Hepatocyte (in vitro differentiated cells): ENCODE data around the gene TTLL10. TPM values are rescaled to one million over a fixed set of nuclear protein-coding genes. Genes with fewer than 3 reads are reported as not detected.
"Not testable (repeated sequence)": the region's sequence is repeated elsewhere in the genome, so short reads cannot be mapped to it uniquely, and the experiment has no call there.

Source experiments
- DNase-seq: peaks from one replicate; pipeline ENCODE4 v3.0.0-alpha.2; 2016; ENCODE audit warnings: low spot score
- H2AFZ ChIP-seq: fragments of 200-600 bp; sonication (generic); 2 replicates; pipeline ENCODE4 v1.6.0; 2016; ENCODE audit warnings: antibody characterized with exemption, mild to moderate bottlenecking
- H3K27ac ChIP-seq: fragments of 200-600 bp; sonication (generic); 2 replicates; pipeline ENCODE4 v1.5.1; 2016; ENCODE audit warnings: mild to moderate bottlenecking
- H3K27me3 ChIP-seq: fragments of 200-600 bp; sonication (generic); 2 replicates; pipeline ENCODE4 v1.6.1; 2016
- H3K36me3 ChIP-seq: fragments of 200-600 bp; sonication (generic); replicated peaks from 2 replicates; pipeline ENCODE4 v1.5.1; 2016; ENCODE audit warnings: low read depth; ENCODE audit not compliant: insufficient read depth
- H3K4me1 ChIP-seq: fragments of 200-600 bp; sonication (generic); 2 replicates; pipeline ENCODE4 v1.5.1; 2016; ENCODE audit warnings: mild to moderate bottlenecking, moderate library complexity; ENCODE audit not compliant: insufficient read depth
- H3K4me2 ChIP-seq: fragments of 200-600 bp; sonication (generic); 2 replicates; pipeline ENCODE4 v1.6.0; 2016
- H3K4me3 ChIP-seq: fragments of 200-600 bp; sonication (generic); 2 replicates; pipeline ENCODE4 v1.5.1; 2016; ENCODE audit warnings: mild to moderate bottlenecking
- H3K79me2 ChIP-seq: fragments of 200-600 bp; sonication (generic); 2 replicates; pipeline ENCODE4 v1.6.0; 2017; ENCODE audit warnings: mild to moderate bottlenecking
- H3K9me2 ChIP-seq: fragments of 200-600 bp; sonication (generic); replicated peaks from 2 replicates; pipeline ENCODE4 v1.6.0; 2017; ENCODE audit warnings: mild to moderate bottlenecking; ENCODE audit not compliant: insufficient read depth
- H3K9me3 ChIP-seq: fragments of 200-600 bp; sonication (generic); 2 replicates; pipeline ENCODE4 v1.5.1; 2016; ENCODE audit warnings: low read depth, mild to moderate bottlenecking
- H4K20me1 ChIP-seq: fragments of 200-600 bp; sonication (generic); 2 replicates; pipeline ENCODE4 v1.6.0; 2016; ENCODE audit warnings: mild to moderate bottlenecking; ENCODE audit not compliant: insufficient read depth, poor library complexity, severe bottlenecking
- EZH2 ChIP-seq: fragments of 200-600 bp; sonication (generic); IDR thresholded peaks from 2 replicates; pipeline ENCODE4 v1.6.1; 2016; ENCODE audit warnings: antibody characterized with exemption, mild to moderate bottlenecking, borderline replicate concordance
- EZH2phosphoT487 ChIP-seq: fragments of 200-600 bp; sonication (generic); IDR thresholded peaks from one replicate; pipeline ENCODE4 v1.6.1; 2018; ENCODE audit warnings: antibody characterized with exemption, mild to moderate bottlenecking, low read depth, moderate library complexity; ENCODE audit not compliant: unreplicated experiment, severe bottlenecking
- WGBS: methylation state at CpG from one replicate; pipeline ENCODE4 v1.1.6; 2016; ENCODE audit warnings: low lambda C conversion rate; ENCODE audit errors: missing lambda C conversion rate; 5-methylcytosine and 5-hydroxymethylcytosine counted together
- polyA plus RNA-seq: library from polyadenylated mRNA; unstranded; fragments of >200 nt; fragmentation: Nextera tagmentation; extraction: Ambion mirVana; gene quantifications from 2 replicates; pipeline ENCODE4 v1.2.1, GENCODE V29; 2016
- total RNA-seq: library from RNA; depleted of rRNA; stranded (reverse); fragments of >200 nt; gene quantifications from 2 replicates; pipeline ENCODE4 v1.2.3, GENCODE V29; 2014
- TF ChIP-seq, protein P1 (sequence below): fragments of 200-600 bp; sonication (generic); IDR thresholded peaks from 2 replicates; pipeline ENCODE4 v1.5.1; 2016; ENCODE audit warnings: antibody characterized with exemption, mild to moderate bottlenecking; ENCODE audit not compliant: poor library complexity

Gene TTLL10
- total and polyA plus RNA-seq, 2 experiments from 2014 or later, result 0.69 TPM; not detected in 1

GRCh38 chr1:1150100-1150499 lies 23.6 kb upstream of the TTLL10 start:
- peak; percentile 73 for DNase-seq
- Histone ChIP-seq H2AFZ (no peak overlapping the region), H3K79me2 (no peaks in the 10 kb centered on the region), H3K27me3 (no peaks in the 10 kb centered on the region), H3K4me3 (no peak overlapping the region), H3K4me1 (peaks cover 8% of the 10 kb centered on the region), H3K27ac (peak overlapping the region; percentile 37), H4K20me1 (no peaks in the 10 kb centered on the region), H3K4me2 (no peak overlapping the region), H3K36me3 (no peaks in the 10 kb centered on the region), H3K9me2 (no peaks in the 10 kb centered on the region), H3K9me3 (no peaks in the 10 kb centered on the region)
- TF ChIP-seq EZH2, result no peak
- no peak for TF ChIP-seq EZH2phosphoT487
- 71% methylated on average over 11 of the region's 12 CpGs for WGBS

DNA sequence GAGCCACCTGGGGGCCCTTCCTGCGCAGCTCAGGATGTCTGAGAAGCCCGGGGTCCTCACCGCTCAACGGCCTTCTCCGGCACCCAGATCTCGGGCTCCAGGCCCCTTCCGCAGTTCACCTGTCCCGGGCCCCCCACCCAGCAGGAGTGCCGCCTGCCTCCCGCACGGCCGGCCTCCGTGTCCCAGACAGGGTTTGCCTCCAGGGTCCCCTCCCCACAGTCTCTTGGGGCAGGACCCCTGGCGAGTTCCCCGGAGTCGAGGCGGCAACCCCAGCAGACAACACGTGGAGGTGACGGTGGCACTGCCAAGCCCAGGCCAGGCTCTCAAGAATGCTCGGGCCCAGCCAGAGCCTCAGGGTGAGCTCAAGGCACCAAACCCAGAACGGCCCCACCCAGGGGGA lies 22.4 kb upstream of the TTLL10 start:
- H2AFZ ChIP-seq, result no peak overlapping the region
- TF ChIP-seq EZH2phosphoT487 (no peak), EZH2 (no peak)
- TF ChIP-seq, protein P1, sequence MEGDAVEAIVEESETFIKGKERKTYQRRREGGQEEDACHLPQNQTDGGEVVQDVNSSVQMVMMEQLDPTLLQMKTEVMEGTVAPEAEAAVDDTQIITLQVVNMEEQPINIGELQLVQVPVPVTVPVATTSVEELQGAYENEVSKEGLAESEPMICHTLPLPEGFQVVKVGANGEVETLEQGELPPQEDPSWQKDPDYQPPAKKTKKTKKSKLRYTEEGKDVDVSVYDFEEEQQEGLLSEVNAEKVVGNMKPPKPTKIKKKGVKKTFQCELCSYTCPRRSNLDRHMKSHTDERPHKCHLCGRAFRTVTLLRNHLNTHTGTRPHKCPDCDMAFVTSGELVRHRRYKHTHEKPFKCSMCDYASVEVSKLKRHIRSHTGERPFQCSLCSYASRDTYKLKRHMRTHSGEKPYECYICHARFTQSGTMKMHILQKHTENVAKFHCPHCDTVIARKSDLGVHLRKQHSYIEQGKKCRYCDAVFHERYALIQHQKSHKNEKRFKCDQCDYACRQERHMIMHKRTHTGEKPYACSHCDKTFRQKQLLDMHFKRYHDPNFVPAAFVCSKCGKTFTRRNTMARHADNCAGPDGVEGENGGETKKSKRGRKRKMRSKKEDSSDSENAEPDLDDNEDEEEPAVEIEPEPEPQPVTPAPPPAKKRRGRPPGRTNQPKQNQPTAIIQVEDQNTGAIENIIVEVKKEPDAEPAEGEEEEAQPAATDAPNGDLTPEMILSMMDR, result no peak

GRCh38 chr1:1152431-1152830 lies 21.2 kb upstream of the TTLL10 start:
- DNase-seq, H3K9me3 ChIP-seq, H3K27ac ChIP-seq, H3K4me1 ChIP-seq, H2AFZ ChIP-seq, H3K27me3 ChIP-seq, H4K20me1 ChIP-seq, H3K9me2 ChIP-seq, H3K36me3 ChIP-seq, H3K79me2 ChIP-seq, H3K4me2 ChIP-seq, H3K4me3 ChIP-seq: not testable (repeated sequence)
- WGBS, result 97% methylated on average over 13 of the region's 13 CpGs

More for the DNA sequence above, 22.4 kb upstream of the TTLL10 start:
- Histone ChIP-seq H3K9me2 (no peaks in the 10 kb centered on the region), H3K4me1 (peaks cover 8% of the 10 kb centered on the region), H3K79me2 (no peaks in the 10 kb centered on the region), H3K9me3 (no peaks in the 10 kb centered on the region), H3K27me3 (no peaks in the 10 kb centered on the region), H3K27ac (no peak overlapping the region), H3K4me3 (no peak overlapping the region), H3K36me3 (no peaks in the 10 kb centered on the region), H3K4me2 (no peak overlapping the region), H4K20me1 (no peaks in the 10 kb centered on the region)
- no peak for DNase-seq
- WGBS, result 98% methylated on average over 21 of the region's 21 CpGs

- not testable (repeated sequence) for H3K27me3 ChIP-seq, DNase-seq, H3K79me2 ChIP-seq, H3K36me3 ChIP-seq, H2AFZ ChIP-seq, H3K9me3 ChIP-seq, H4K20me1 ChIP-seq, H3K27ac ChIP-seq, H3K4me2 ChIP-seq, H3K9me2 ChIP-seq, H3K4me3 ChIP-seq
- H3K4me1 ChIP-seq, result peaks cover 15% of the 10 kb centered on the region
- 93% methylated on average over 11 of the region's 14 CpGs for WGBS
Measured at GRCh38 chr1:1153215-1153614, 20.5 kb upstream of the TTLL10 start.

GRCh38 chr1:1153874-1154273 lies 19.8 kb upstream of the TTLL10 start:
- H3K4me2 ChIP-seq, result no peak overlapping the region
- H3K9me3 ChIP-seq, result no peaks in the 10 kb centered on the region
- TF ChIP-seq EZH2, result no peak
- TF ChIP-seq, protein P1, result no peak
- TF ChIP-seq EZH2phosphoT487, result no peak
- no peaks in the 10 kb centered on the region for H3K27me3 ChIP-seq
- H3K4me1 ChIP-seq, result peaks cover 20% of the 10 kb centered on the region
- no peaks in the 10 kb centered on the region for H3K36me3 ChIP-seq
- DNase-seq, result no peak
- H3K79me2 ChIP-seq, result no peaks in the 10 kb centered on the region
- no peak overlapping the region for H2AFZ ChIP-seq
- H3K27ac ChIP-seq, result no peak overlapping the region
- H3K9me2 ChIP-seq, result no peaks in the 10 kb centered on the region
- WGBS, result 65% methylated on average over 4 of the region's 4 CpGs
- H3K4me3 ChIP-seq, result no peak overlapping the region
- H4K20me1 ChIP-seq, result no peaks in the 10 kb centered on the region
